Measurements from ENCODE around the gene PCDHGC5.

The PCDHGC5 gene

DNA sequence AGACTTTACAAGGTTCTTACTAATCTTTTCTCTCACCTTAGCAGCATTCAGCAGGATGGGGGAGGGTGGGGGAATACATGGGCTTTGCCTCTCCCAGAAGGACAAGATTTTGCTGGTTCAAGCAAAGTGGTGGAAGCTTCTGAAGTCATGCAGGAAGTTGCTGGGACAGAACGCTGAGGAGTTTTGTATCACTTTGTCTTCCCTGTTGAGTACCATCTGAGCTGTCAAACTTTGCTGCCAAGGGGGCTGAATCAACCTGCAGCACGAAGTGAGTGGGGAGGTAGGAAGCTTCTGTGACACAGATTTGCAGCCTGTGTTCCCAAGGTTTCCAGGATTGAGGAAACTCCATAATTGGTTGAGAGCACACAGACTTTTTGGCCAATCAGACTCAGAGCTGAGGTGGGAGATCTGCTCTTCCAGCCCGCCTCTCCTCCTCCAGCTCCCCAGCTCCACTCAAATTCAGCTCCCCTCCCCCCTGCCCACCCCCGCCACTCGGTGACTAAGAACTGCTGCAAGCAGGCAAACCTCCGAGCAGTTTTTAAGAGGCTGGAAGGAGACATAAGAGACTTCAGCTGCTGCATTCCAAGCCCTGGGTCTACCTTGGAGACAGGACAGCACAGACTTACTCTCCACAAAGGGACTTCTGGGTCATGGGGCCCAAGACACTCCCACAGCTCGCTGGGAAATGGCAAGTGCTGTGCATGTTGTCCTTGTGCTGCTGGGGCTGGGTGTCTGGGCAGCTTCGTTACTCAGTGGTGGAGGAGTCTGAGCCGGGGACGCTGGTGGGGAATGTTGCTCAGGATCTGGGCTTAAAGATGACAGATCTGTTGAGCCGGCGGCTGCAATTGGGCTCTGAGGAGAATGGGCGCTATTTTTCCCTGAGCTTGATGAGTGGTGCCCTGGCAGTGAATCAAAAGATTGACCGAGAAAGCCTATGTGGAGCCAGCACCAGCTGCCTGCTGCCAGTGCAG is at the start of gene PCDHGC5:
Gene PCDHGC5, plus strand, starts transcription at position 491 of the 971 bp plus-strand sequence. Its CDS starts 160 bp downstream, at position 651.
- Histone ChIP-seq H3K4me3 (ENCODE audit: low read length) (no peak within 1 kb of the TSS), H3K36me3 (ENCODE audit: control insufficient read depth, insufficient read depth, low read length) (no peaks in the 10 kb centered on the region), H3K9ac (ENCODE audit: low read length) (no peak within 1 kb of the TSS), H3K9me3 (ENCODE audit: control insufficient read depth, low read length) (no peaks in the 10 kb centered on the region), H3K4me1 (ENCODE audit: control insufficient read depth, insufficient read depth, low read length) (peaks cover 9% of the 10 kb centered on the region), H3K27me3 (ENCODE audit: control insufficient read depth, insufficient read depth, low read length) (peaks cover 61% of the 10 kb centered on the region)

DNA sequence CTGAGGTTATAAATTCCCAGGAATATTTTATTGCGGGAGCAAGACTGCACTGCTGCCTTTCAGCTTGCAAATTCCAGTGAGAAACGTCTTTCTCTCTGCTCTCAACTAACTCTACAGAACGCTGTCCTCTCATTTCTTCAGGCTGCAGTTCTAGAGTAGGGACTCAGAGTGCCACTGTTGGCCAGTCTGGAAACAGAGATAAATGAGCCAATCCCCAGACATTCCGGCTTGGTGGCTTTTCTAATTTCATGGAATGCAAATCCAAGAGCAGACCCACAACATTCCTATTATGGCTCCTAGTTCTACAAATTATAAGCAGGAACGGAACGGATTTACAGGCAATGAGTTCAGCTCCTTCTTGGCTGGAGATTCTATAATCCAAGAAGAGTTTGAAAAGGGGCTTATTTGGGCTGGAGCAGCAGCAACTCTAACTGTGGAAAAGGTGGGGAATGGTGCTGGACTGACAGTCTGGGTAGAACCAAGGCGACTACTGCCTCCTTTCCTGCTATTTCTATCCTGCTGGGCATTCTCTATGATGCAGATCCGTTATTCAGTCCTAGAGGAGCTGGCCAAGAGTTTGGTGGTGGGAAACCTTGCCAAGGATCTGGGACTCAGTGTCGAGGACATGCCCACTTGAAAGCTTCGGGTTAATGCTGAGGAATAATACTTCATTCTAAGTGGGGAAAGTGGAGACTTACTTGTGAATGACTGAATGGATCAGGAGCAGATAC is 49.3 kb upstream of the PCDHGC5 start:
- Histone ChIP-seq H3K4me1 (ENCODE audit: control insufficient read depth, insufficient read depth, low read length) (no peaks in the 10 kb centered on the region), H3K9ac (ENCODE audit: low read length) (no peak overlapping the region), H3K36me3 (ENCODE audit: control insufficient read depth, insufficient read depth, low read length) (no peaks in the 10 kb centered on the region), H3K27me3 (ENCODE audit: control insufficient read depth, insufficient read depth, low read length) (no peaks in the 10 kb centered on the region), H3K9me3 (ENCODE audit: control insufficient read depth, low read length) (peaks cover 14% of the 10 kb centered on the region), H3K4me3 (ENCODE audit: low read length) (no peak overlapping the region)

DNA sequence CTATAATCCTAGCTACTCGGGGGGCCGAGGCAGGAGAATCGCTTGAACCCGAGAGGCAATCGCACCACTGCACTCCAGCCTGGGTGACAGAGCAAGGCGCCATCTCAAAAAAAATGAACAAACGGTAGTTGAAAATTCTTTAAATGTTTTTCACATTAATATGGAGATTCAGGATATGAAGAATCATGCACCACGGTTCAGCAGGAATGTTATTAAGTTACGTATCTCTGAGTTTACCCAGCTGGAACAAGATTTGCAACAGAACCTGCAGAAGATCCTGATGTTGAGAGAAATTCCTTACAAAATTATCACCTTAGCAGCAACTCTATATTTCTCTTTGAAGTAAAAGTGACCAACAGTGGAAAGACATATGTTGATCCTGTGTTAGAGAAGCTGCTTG is 48.5 kb upstream of the PCDHGC5 start:
- Histone ChIP-seq H3K27me3 (ENCODE audit: control insufficient read depth, insufficient read depth, low read length) (no peaks in the 10 kb centered on the region), H3K36me3 (ENCODE audit: control insufficient read depth, insufficient read depth, low read length) (no peaks in the 10 kb centered on the region), H3K9ac (ENCODE audit: low read length) (no peak overlapping the region), H3K4me3 (ENCODE audit: low read length) (no peak overlapping the region), H3K4me1 (ENCODE audit: control insufficient read depth, insufficient read depth, low read length) (no peaks in the 10 kb centered on the region), H3K9me3 (ENCODE audit: control insufficient read depth, low read length) (peaks cover 14% of the 10 kb centered on the region)

DNA sequence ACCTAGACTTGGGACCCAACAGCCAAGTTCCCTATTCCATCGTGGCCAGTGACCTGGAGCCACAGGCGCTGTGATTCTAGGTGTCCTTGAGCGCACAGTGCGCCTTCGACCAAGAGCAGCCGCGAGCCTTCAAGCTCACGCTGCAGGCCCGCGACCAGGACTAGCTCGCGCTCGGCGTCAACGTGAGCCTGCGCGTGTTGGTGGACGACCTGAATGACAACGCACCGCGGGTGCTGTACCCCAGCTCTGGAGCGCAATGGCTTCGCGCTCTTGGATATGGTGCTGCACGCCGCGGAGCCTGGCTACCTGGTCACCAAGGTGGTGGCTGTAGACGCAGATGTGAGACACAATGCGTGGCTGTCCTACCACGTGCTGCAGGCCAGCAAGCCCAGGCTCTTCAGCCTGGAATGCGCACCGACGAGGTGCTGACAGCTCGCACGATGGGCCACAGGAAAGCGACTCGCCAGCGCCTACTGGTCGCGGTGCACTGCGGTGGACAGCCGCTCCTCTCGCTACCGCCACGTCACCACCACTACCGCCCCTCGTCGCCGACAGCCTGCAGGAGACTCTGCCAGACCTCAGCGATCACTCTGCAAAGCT is 47.2 kb upstream of the PCDHGC5 start:
- Histone ChIP-seq H3K27me3 (ENCODE audit: control insufficient read depth, insufficient read depth, low read length) (no peaks in the 10 kb centered on the region), H3K9me3 (ENCODE audit: control insufficient read depth, low read length) (peaks cover 14% of the 10 kb centered on the region), H3K4me1 (ENCODE audit: control insufficient read depth, insufficient read depth, low read length) (no peaks in the 10 kb centered on the region), H3K36me3 (ENCODE audit: control insufficient read depth, insufficient read depth, low read length) (no peaks in the 10 kb centered on the region), H3K4me3 (ENCODE audit: low read length) (no peak overlapping the region), H3K9ac (ENCODE audit: low read length) (no peak overlapping the region)

DNA sequence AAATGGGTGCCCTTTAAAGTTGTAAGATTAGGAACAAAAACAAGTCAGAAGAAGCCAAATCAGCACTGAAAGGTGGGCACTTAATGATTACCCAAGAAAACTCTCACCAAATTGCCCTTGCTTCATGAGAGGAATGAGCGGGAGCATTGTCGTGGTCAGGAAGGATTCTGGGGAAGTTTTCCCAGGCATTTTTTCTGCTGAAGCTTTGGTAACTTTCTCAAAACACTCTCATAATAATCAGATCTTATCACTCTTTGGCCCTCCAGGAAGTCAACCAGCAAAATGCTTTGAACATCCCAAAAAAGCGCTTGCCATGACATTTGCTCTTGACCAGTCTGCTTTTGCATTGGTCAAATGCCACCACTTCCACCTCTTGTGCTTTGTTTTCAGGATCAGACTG is 23.5 kb upstream of the PCDHGC5 start:
- Histone ChIP-seq H3K4me1 (ENCODE audit: control insufficient read depth, insufficient read depth, low read length) (no peaks in the 10 kb centered on the region), H3K9me3 (ENCODE audit: control insufficient read depth, low read length) (no peaks in the 10 kb centered on the region), H3K27me3 (ENCODE audit: control insufficient read depth, insufficient read depth, low read length) (no peaks in the 10 kb centered on the region), H3K9ac (ENCODE audit: low read length) (no peak overlapping the region), H3K36me3 (ENCODE audit: control insufficient read depth, insufficient read depth, low read length) (no peaks in the 10 kb centered on the region), H3K4me3 (ENCODE audit: low read length) (no peak overlapping the region)

DNA sequence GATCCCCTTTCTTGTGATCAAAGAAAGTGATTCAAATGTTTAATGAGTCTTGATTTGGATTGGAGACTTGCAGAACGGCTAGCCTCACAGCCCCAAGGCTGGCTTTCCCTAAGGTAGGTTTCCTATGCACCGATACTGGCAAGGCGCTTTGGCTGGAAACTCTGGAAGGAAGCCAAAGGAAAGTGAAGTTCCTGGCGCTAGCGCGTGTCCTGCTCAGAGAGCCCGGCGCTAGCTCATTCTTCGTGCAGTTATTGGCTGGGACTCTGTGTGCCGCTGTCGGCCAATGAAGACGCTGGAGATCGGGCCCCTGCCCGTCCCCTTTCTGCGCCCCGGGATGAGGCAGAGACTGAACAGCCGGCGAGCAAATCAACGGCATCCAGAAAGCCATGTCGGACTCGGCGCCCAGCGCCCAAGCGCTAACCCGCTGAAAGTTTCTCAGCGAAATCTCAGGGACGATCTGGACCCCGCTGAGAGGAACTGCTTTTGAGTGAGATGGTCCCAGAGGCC is 13.2 kb upstream of the PCDHGC5 start, which contains the start of gene PCDHGC3:
Gene PCDHGC3, plus strand, starts transcription at position 342 of the 507 bp plus-strand sequence. Its CDS starts 151 bp downstream, at position 493.
- Histone ChIP-seq H3K36me3 (ENCODE audit: control insufficient read depth, insufficient read depth, low read length) (no peaks in the 10 kb centered on the region), H3K4me3 (ENCODE audit: low read length) (peak within 1 kb of the TSS; percentile 89), H3K9me3 (ENCODE audit: control insufficient read depth, low read length) (no peaks in the 10 kb centered on the region), H3K27me3 (ENCODE audit: control insufficient read depth, insufficient read depth, low read length) (peaks cover 25% of the 10 kb centered on the region), H3K9ac (ENCODE audit: low read length) (peak within 1 kb of the TSS; percentile 63), H3K4me1 (ENCODE audit: control insufficient read depth, insufficient read depth, low read length) (peaks cover 22% of the 10 kb centered on the region)

DNA sequence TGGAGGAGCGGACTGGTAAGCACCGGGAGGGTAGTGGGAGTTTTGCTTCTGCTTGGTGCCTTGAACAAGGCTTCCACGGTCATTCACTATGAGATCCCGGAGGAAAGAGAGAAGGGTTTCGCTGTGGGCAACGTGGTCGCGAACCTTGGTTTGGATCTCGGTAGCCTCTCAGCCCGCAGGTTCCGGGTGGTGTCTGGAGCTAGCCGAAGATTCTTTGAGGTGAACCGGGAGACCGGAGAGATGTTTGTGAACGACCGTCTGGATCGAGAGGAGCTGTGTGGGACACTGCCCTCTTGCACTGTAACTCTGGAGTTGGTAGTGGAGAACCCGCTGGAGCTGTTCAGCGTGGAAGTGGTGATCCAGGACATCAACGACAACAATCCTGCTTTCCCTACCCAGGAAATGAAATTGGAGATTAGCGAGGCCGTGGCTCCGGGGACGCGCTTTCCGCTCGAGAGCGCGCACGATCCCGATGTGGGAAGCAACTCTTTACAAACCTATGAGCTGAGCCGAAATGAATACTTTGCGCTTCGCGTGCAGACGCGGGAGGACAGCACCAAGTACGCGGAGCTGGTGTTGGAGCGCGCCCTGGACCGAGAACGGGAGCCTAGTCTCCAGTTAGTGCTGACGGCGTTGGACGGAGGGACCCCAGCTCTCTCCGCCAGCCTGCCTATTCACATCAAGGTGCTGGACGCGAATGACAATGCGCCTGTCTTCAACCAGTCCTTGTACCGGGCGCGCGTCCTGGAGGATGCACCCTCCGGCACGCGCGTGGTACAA is 12.6 kb upstream of the PCDHGC5 start:
- peaks cover 25% of the 10 kb centered on the region for H3K27me3 ChIP-seq (ENCODE audit: control insufficient read depth, insufficient read depth, low read length)
- peak overlapping the region; percentile 63 for H3K9ac ChIP-seq (ENCODE audit: low read length)
- H3K4me3 ChIP-seq (ENCODE audit: low read length), result peak overlapping the region; percentile 89
- no peaks in the 10 kb centered on the region for H3K9me3 ChIP-seq (ENCODE audit: control insufficient read depth, low read length)
- H3K36me3 ChIP-seq (ENCODE audit: control insufficient read depth, insufficient read depth, low read length), result no peaks in the 10 kb centered on the region
- peaks cover 22% of the 10 kb centered on the region for H3K4me1 ChIP-seq (ENCODE audit: control insufficient read depth, insufficient read depth, low read length)

DNA sequence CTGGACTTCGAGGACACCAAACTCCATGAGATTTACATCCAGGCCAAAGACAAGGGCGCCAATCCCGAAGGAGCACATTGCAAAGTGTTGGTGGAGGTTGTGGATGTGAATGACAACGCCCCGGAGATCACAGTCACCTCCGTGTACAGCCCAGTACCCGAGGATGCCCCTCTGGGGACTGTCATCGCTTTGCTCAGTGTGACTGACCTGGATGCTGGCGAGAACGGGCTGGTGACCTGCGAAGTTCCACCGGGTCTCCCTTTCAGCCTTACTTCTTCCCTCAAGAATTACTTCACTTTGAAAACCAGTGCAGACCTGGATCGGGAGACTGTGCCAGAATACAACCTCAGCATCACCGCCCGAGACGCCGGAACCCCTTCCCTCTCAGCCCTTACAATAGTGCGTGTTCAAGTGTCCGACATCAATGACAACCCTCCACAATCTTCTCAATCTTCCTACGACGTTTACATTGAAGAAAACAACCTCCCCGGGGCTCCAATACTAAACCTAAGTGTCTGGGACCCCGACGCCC is 11.8 kb upstream of the PCDHGC5 start:
- Histone ChIP-seq H3K4me3 (ENCODE audit: low read length) (peak overlapping the region; percentile 89), H3K27me3 (ENCODE audit: control insufficient read depth, insufficient read depth, low read length) (peaks cover 25% of the 10 kb centered on the region), H3K9ac (ENCODE audit: low read length) (no peak overlapping the region), H3K9me3 (ENCODE audit: control insufficient read depth, low read length) (no peaks in the 10 kb centered on the region), H3K4me1 (ENCODE audit: control insufficient read depth, insufficient read depth, low read length) (peaks cover 22% of the 10 kb centered on the region), H3K36me3 (ENCODE audit: control insufficient read depth, insufficient read depth, low read length) (no peaks in the 10 kb centered on the region)

DNA sequence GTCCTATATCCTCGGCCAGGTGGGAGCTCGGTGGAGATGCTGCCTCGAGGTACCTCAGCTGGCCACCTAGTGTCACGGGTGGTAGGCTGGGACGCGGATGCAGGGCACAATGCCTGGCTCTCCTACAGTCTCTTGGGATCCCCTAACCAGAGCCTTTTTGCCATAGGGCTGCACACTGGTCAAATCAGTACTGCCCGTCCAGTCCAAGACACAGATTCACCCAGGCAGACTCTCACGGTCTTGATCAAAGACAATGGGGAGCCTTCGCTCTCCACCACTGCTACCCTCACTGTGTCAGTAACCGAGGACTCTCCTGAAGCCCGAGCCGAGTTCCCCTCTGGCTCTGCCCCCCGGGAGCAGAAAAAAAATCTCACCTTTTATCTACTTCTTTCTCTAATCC is 11.1 kb upstream of the PCDHGC5 start:
- Histone ChIP-seq H3K4me1 (ENCODE audit: control insufficient read depth, insufficient read depth, low read length) (peaks cover 22% of the 10 kb centered on the region), H3K27me3 (ENCODE audit: control insufficient read depth, insufficient read depth, low read length) (peaks cover 25% of the 10 kb centered on the region), H3K4me3 (ENCODE audit: low read length) (peak overlapping the region; percentile 1), H3K9me3 (ENCODE audit: control insufficient read depth, low read length) (no peaks in the 10 kb centered on the region), H3K36me3 (ENCODE audit: control insufficient read depth, insufficient read depth, low read length) (no peaks in the 10 kb centered on the region), H3K9ac (ENCODE audit: low read length) (no peak overlapping the region)

DNA sequence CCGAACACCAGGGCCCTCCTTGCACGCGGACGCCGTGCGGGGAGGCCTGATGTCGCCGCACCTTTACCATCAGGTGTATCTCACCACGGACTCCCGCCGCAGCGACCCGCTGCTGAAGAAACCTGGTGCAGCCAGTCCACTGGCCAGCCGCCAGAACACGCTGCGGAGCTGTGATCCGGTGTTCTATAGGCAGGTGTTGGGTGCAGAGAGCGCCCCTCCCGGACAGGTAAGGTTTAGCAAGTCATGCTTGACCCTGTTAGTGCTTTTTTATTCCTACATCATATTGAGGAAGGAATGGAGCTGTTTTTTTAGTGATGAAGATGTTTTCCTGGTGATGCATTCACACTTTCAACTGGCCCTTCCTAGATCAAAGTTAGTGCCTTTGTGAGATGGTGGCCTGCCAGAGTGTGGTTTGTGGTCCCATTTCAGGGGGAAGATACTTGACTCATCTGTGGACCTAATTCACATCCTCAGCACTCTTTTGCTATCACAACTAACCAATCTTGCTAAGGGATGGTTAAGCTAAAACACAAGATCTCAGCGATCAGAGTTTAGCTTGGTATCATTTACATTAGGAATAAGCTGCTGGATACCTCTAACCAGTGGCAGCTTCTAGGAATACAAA is 10.4 kb upstream of the PCDHGC5 start:
- peaks cover 22% of the 10 kb centered on the region for H3K4me1 ChIP-seq (ENCODE audit: control insufficient read depth, insufficient read depth, low read length)
- H3K36me3 ChIP-seq (ENCODE audit: control insufficient read depth, insufficient read depth, low read length), result no peaks in the 10 kb centered on the region
- H3K27me3 ChIP-seq (ENCODE audit: control insufficient read depth, insufficient read depth, low read length), result peaks cover 28% of the 10 kb centered on the region
- no peak overlapping the region for H3K9ac ChIP-seq (ENCODE audit: low read length)
- peak overlapping the region; percentile 1 for H3K4me3 ChIP-seq (ENCODE audit: low read length)
- H3K9me3 ChIP-seq (ENCODE audit: control insufficient read depth, low read length), result no peaks in the 10 kb centered on the region

DNA sequence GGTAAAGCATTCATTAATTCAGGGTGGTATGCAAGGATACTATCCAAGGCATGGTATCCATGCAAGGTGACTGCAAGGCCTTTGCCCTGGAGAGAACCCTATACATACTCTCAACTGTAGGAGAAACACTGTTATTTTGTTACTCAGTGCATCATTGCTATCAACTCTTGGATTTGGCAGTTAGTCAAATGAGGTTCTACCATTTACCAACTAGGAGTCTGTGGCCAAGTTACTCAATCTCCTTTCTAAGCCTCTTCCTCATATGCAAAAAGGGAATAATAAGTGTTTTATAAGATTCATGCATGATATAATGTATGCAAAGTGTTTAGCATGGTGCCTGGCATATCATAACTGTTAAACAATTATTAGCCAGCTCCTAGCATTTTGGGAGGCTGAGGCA is 9.1 kb upstream of the PCDHGC5 start:
- H3K4me1 ChIP-seq (ENCODE audit: control insufficient read depth, insufficient read depth, low read length), result peaks cover 24% of the 10 kb centered on the region
- peaks cover 41% of the 10 kb centered on the region for H3K27me3 ChIP-seq (ENCODE audit: control insufficient read depth, insufficient read depth, low read length)
- H3K9me3 ChIP-seq (ENCODE audit: control insufficient read depth, low read length), result no peaks in the 10 kb centered on the region
- H3K36me3 ChIP-seq (ENCODE audit: control insufficient read depth, insufficient read depth, low read length), result no peaks in the 10 kb centered on the region
- no peak overlapping the region for H3K4me3 ChIP-seq (ENCODE audit: low read length)
- no peak overlapping the region for H3K9ac ChIP-seq (ENCODE audit: low read length)

All from mucosa of stomach (tissue), 1 donor.